Measurements from ENCODE around the gene CCDC170. TPM values are rescaled to one million over a fixed set of nuclear protein-coding genes. Genes with fewer than 3 reads are reported as not detected.
"Not testable (repeated sequence)": the region's sequence is repeated elsewhere in the genome, so short reads cannot be mapped to it uniquely, and the experiment has no call there.

CCDC170 gene, protein sequence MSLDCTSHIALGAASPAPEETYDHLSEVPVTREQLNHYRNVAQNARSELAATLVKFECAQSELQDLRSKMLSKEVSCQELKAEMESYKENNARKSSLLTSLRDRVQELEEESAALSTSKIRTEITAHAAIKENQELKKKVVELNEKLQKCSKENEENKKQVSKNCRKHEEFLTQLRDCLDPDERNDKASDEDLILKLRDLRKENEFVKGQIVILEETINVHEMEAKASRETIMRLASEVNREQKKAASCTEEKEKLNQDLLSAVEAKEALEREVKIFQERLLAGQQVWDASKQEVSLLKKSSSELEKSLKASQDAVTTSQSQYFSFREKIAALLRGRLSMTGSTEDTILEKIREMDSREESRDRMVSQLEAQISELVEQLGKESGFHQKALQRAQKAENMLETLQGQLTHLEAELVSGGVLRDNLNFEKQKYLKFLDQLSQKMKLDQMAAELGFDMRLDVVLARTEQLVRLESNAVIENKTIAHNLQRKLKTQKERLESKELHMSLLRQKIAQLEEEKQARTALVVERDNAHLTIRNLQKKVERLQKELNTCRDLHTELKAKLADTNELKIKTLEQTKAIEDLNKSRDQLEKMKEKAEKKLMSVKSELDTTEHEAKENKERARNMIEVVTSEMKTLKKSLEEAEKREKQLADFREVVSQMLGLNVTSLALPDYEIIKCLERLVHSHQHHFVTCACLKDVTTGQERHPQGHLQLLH
- 1 to 10 TPM in 3 of 4 donors, not detected in 1; 1.5 to 6.2 (median 5.2) TPM for total RNA-seq

DNA sequence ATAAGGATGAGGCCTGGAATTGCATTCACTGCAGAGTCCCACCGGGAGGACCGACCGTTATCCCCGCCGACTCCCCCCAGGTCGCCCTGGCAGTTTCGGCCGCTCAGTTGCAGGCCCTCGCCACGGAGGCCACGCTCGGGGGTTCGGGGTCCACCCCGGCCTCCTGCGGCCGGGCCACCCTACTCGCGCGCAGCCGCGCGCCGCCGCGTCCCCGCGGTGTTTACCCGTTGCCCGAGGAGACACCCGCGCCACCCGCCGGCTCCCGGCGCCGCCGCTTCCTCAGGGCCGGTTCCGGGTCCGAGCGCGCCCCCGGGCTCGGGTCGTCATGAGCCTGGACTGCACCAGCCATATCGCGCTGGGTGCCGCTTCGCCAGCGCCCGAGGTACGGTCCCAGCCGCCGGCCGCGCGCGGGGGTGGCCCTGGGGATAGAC is at the start of gene CCDC170:
TSS of gene CCDC170 (plus strand) at position 214 of the 431 bp plus-strand sequence. CDS start at position 326, 112 bp downstream.
- H3K36me3 ChIP-seq, result no peaks in the 10 kb centered on the region
- peaks cover 50% of the 10 kb centered on the region for H3K27me3 ChIP-seq
- intact Hi-C loops (cut with DNase I; ENCODE audit: low total_unique reads), result no loop called here
- TF ChIP-seq POLR2AphosphoS5 (IDR thresholded peaks at IDR 0.05) (no peak), CTCF (IDR thresholded peaks at IDR 0.05) (no peak), POLR2A (IDR thresholded peaks at IDR 0.05) (no peak), EP300 (IDR thresholded peaks at IDR 0.05; ENCODE audit: low read depth) (no peak)
- 1% methylated on average over 47 of the region's 58 CpGs; no CpG with 5 or more reads in 1 of the 2 donors for WGBS, 2 donors (ENCODE audit: low coverage in 1 of 2)
- in situ Hi-C loops (cut with MboI; ENCODE audit: low pct_ligation_motif_present in 1 of 4, low pct_unique_long_range_greater_than_20kb in 1 of 4, low sequenced_read_pairs in 3 of 4), result no loop called here
- DNase-seq, result no peak
- H3K4me1 ChIP-seq, result peaks cover 0 to 16% (median 5%) of the 10 kb centered on the region in 4 donors
- H3K9me3 ChIP-seq, result no peaks in the 10 kb centered on the region
- peak within 1 kb of the TSS; percentile 41 to 58 (median 52) for H3K27ac ChIP-seq
- H3K4me3 ChIP-seq, result peak within 1 kb of the TSS; percentile 15 to 63 (median 48)

- H3K4me1 ChIP-seq, result peaks cover 0 to 21% (median 6%) of the 10 kb centered on the region in 4 donors
- H3K4me3 ChIP-seq, result no peak overlapping the region
- TF ChIP-seq CTCF (IDR thresholded peaks at IDR 0.05) (no peak), POLR2AphosphoS5 (IDR thresholded peaks at IDR 0.05) (no peak), EP300 (IDR thresholded peaks at IDR 0.05; ENCODE audit: low read depth) (no peak), POLR2A (IDR thresholded peaks at IDR 0.05) (no peak)
- 70 to 88% methylated on average over 3 to 5 of the region's 5 CpGs for WGBS, 2 donors (ENCODE audit: low coverage in 1 of 2)
- H3K27me3 ChIP-seq, result no peaks in the 10 kb centered on the region
- DNase-seq, result no peak
- no peaks in the 10 kb centered on the region for H3K9me3 ChIP-seq
- H3K36me3 ChIP-seq, result no peaks in the 10 kb centered on the region
- intact Hi-C loops (cut with DNase I; ENCODE audit: low total_unique reads), result loop anchor here (10.0 kb wide), 1 partner anchor 51 kb away; the partner anchor contains the start of gene ZBTB2
- in situ Hi-C loops (cut with MboI; ENCODE audit: low pct_ligation_motif_present in 1 of 4, low pct_unique_long_range_greater_than_20kb in 1 of 4, low sequenced_read_pairs in 3 of 4), result no loop called here
- H3K27ac ChIP-seq, result peak overlapping the region; percentile 6 to 58 (median 49)
Observed at GRCh38 chr6:151445482-151445881, 48.3 kb upstream of the CCDC170 start.

DNA sequence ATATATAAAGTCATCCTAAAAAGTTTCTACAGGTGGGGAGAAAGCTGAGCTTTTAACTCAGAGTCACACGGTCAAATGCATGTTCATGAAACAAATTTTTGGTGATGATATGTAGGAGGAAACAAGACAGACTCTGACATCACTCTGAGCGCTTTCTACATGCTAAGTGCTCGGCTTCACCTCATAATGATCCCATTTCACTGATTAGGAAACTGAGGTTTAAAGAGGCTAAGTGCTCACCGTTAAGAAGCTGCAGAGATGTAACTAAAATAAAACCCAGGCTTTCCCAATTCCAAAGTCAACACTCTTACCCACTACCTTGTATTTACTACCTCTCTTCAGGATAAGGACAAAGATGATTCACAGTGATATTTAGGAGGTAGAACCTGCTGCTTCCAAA is 46.6 kb upstream of the CCDC170 start:
- Histone ChIP-seq H3K27ac (no peak overlapping the region), H3K4me1 (peaks cover 0 to 22% (median 8%) of the 10 kb centered on the region in 4 donors), H3K9me3 (no peaks in the 10 kb centered on the region), H3K27me3 (no peaks in the 10 kb centered on the region), H3K4me3 (no peak overlapping the region), H3K36me3 (no peaks in the 10 kb centered on the region)
- in situ Hi-C loops (cut with MboI; ENCODE audit: low pct_ligation_motif_present in 1 of 4, low pct_unique_long_range_greater_than_20kb in 1 of 4, low sequenced_read_pairs in 3 of 4) (no loop called here), intact Hi-C loops (cut with DNase I; ENCODE audit: low total_unique reads) (loop anchor here (10.0 kb wide), 1 partner anchor 52 kb away; the partner anchor contains the start of gene ZBTB2)
- DNase-seq, result no peak
- WGBS, 2 donors (ENCODE audit: low coverage in 1 of 2), result 86 to 90% methylated on average over 4 of the region's 4 CpGs
- TF ChIP-seq EP300 (IDR thresholded peaks at IDR 0.05; ENCODE audit: low read depth) (no peak), POLR2AphosphoS5 (IDR thresholded peaks at IDR 0.05) (no peak), CTCF (IDR thresholded peaks at IDR 0.05) (no peak), POLR2A (IDR thresholded peaks at IDR 0.05) (no peak)

GRCh38 chr6:151448623-151449022 is 45.2 kb upstream of the CCDC170 start:
- no peak for DNase-seq
- WGBS, 2 donors (ENCODE audit: low coverage in 1 of 2), result 96% methylated on average over 12 of the region's 12 CpGs; no CpG with 5 or more reads in 1 of the 2 donors
- no peak overlapping the region for H3K4me3 ChIP-seq
- H3K27me3 ChIP-seq, result no peaks in the 10 kb centered on the region
- H3K9me3 ChIP-seq, result no peaks in the 10 kb centered on the region
- no peaks in the 10 kb centered on the region for H3K36me3 ChIP-seq
- intact Hi-C loops (cut with DNase I; ENCODE audit: low total_unique reads) (loop anchor here (10.0 kb wide), 1 partner anchor 54 kb away; the partner anchor contains the start of gene ZBTB2), in situ Hi-C loops (cut with MboI; ENCODE audit: low pct_ligation_motif_present in 1 of 4, low pct_unique_long_range_greater_than_20kb in 1 of 4, low sequenced_read_pairs in 3 of 4) (no loop called here)
- peaks cover 4 to 28% (median 16%) of the 10 kb centered on the region in 4 donors for H3K4me1 ChIP-seq
- no peak overlapping the region for H3K27ac ChIP-seq
- TF ChIP-seq POLR2AphosphoS5 (IDR thresholded peaks at IDR 0.05) (no peak), CTCF (IDR thresholded peaks at IDR 0.05) (no peak), EP300 (IDR thresholded peaks at IDR 0.05; ENCODE audit: low read depth) (no peak), POLR2A (IDR thresholded peaks at IDR 0.05) (no peak)

DNA sequence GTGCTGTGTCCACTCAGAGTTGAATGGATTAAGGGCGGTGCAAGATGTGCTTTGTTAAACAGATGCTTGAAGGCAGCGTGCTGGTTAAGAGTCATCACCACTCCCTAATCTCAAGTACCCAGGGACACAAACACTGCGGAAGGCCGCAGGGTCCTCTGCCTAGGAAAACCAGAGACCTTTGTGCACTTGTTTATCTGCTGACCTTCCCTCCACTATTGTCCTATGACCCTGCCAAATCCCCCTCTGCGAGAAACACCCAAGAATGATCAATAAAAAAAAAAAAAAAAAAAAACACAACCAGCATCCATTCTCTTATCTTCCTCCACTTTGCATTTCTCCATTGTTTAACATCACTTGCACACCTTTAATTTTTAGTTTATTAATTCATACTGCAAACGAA is 42.9 kb upstream of the CCDC170 start:
- 25 to 56% methylated on average over 2 to 6 of the region's 6 CpGs for WGBS, 2 donors (ENCODE audit: low coverage in 1 of 2)
- peak overlapping the region in 3 of 4 donors; percentile 49 to 89 (median 60) for H3K4me3 ChIP-seq
- DNase-seq; intact Hi-C loops (cut with DNase I; ENCODE audit: low total_unique reads); H3K9me3 ChIP-seq; H3K36me3 ChIP-seq; in situ Hi-C loops (cut with MboI; ENCODE audit: low pct_ligation_motif_present in 1 of 4, low pct_unique_long_range_greater_than_20kb in 1 of 4, low sequenced_read_pairs in 3 of 4); H3K27me3 ChIP-seq: not testable (repeated sequence)
- peaks cover 9 to 36% (median 25%) of the 10 kb centered on the region in 4 donors for H3K4me1 ChIP-seq
- peak overlapping the region in 3 of 4 donors; percentile 93 to 100 (median 98) for H3K27ac ChIP-seq
